Activated CD8-positive, alpha-beta memory T cell treated with anti-CD3 and anti-CD28 coated beads, Interleukin-2, amount 50 U/mL, for 24 hours (primary cell): ENCODE results near the gene TMEM8B.
"Not testable (repeated sequence)": the region's sequence is repeated elsewhere in the genome, so short reads cannot be mapped to it uniquely, and the experiment has no call there.

Source experiments
- DNase-seq: peaks from one replicate; pipeline ENCODE4 v3.0.0-alpha.2; 2020; ENCODE audit errors: extremely low read depth

The TMEM8B gene

DNA sequence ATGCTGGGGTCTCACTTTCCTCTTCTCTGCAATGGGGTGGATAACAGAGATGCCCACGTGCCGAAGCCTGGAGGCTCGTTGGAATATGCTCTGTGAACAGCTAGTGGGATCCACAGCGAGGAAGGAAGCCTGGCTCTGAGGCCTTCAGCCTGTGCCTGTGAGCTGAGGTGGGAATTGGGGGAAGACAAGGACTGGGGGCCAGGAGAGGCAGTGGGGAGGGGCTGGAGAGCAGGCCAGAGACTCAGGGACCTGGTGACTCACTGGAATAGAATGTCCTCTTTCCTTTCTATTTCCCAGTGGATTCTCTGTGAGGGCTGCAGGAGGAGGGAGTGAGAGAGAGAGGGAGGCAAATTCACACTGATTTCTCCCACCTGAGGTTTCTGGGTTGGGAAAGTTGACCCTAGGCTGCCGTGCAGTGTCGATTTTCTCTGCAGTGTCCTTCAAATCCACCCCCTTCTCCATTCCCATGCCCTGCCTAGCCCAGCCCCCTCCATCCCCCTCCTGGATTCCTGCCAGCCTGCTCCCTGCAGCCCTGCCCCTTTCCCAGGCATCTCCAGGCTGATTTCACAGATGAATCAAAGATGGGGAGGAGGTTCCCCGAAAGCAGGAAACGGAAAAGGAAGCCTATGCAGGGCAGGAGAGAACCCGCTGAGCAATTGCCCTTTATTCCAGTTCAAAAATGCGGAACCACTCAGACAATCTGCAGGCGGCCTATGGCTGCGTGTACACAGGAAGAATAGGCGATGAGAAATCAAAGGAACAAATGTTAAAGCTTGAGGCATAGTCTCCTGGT, 78.9 kb downstream of the TMEM8B start:
- DNase-seq, result no peak

DNA sequence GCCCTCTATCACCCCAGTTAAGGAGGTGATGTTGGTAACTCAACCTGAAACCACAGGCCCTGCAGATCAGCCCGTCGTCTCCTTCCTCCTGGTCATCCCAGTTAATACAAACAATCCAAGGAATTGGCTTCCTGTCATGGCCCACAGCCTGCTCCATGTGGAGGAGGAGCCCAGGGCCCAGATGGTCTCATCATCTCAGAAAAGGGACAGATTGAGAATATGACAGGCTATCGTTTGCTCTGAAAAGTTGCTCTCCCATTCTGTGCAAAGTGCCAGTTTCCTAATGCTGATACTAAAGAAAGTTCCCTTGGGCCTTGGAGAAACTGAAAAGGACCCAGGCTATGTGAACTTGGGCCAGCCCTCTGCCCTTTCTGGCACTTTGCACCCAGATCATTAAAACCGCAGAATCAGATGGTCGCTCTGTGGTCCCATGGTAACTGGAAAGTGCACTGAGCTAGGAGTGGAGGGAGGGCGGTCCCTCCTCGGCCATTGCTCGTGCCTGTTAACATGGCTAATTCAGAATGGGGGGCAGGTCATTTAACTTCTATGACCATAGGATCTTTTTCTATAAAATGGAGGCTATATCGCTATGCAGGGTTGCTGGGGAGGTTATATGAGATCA, 79.6 kb downstream of the TMEM8B start:
- DNase-seq, result no peak

DNA sequence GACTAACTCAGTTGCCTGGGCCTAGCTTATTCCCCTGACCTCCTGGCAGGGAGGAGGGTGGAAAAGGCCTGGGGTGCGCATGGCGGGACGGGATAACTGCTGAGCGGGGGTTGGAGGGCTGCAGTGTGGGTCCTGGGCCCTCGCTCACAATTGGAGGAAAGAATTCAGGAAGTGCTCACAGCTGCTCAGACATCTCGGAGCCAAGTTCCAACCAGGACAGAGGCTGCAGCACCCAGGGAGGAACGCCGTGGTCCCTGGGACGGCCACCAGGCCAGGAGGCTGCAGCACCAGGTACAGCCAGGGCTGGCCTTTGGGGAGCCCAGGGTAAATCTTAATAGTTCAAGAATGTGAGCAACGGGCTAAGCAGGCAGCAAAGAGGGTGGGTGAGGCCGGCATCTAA, 80.2 kb downstream of the TMEM8B start, which contains the start of gene SPAAR:
SPAAR (plus strand) TSS at position 217 of the 400 bp plus-strand sequence. CDS start 974 bp downstream, outside the sequence.
- no peak for DNase-seq

DNA sequence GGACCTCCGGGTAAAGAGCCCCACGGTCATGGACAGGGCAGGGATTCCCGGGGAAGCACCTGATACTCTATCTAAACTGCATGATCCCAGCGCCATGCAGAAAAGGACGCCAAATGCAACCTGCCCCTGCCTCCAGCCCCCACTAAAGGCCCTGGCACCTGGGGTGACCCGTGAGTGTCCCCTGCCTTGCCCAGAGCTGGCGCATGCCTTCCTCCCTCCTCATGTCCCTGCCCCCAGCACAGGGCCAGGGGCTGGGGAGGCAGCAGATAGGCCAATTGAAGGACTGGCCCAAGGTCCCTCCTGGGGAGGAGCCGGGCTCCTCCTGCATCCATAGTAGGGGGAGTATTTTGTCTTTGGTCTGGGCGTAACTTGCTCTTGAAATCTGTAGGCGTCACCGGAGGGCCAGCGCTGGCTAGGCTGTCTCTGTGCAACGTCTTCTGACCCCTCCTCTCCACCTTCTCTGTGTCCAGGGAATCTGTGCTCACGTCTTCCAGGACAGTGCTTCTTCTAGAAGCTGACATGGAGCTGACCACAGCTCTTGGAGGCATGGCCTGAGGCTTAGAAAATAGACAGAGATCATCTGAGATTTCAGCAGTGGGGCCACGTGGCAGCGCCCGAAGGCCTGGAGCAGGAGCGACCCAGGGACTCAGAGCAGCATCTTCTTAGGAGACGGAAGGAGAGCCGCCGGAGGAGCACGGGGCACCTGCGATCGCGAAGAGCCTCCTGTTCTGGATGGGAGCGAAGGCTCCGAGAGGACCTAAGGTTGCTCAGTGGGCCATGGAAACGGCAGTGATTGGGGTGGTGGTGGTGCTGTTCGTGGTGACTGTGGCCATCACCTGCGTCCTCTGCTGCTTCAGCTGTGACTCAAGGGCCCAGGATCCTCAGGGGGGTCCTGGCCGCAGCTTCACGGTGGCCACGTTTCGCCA, 80.9 kb downstream of the TMEM8B start:
- no peak for DNase-seq

DNA sequence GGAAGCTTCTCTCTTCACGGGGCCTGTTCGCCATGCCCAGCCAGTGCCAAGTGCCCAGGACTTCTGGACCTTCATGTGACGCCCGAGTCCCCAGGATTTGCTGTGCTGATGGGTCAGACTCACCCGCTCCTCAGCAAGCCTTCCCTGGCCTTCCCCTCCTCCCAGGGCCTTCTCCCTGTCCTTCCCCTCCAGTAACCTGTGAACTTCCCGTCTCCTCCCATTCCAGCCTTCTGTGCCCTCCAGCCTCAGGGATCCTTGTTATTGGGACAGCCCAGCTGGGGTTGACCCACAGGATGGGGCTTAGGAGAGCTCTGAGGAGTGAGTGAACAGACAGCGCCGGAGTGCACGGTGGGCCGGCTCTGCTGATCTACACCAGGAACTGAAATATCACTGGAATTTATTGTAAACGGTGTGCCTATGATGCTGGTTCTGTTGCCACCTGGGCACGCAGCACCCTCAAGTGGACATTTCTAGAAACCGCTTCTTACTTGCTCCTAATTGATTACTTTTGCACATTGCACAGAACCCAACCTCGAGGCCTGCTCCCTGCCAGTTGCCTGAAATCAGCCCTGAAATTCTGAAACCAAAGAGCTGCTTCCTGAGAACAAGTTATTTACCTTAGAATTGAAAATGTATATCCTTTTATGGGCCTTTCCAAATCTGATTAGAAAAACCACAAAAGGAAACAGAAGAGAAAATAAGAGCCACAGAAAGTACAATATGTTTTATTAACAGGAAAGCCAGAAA, 81.8 kb downstream of the TMEM8B start:
- no peak for DNase-seq

DNA sequence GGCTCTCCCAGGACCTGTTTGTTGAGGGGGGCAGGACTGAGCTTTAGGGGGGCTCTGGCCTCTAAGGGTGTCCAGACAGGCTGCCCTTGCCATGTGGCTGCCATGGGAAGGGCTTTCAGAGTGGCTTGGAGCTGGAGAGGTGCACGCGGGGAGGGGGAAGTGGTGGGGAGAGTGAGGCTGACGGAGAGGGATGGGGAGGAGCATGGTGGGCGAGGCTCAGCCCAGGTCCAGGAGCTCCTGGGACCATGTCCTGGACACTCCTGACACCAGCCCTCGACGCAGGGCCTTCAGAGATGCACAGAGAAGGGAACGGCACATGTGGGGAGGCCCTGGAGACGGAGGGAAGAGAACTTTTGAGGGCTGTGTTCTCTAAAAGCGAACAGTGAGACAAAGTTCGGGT, 82.7 kb downstream of the TMEM8B start:
- no peak for DNase-seq

DNA sequence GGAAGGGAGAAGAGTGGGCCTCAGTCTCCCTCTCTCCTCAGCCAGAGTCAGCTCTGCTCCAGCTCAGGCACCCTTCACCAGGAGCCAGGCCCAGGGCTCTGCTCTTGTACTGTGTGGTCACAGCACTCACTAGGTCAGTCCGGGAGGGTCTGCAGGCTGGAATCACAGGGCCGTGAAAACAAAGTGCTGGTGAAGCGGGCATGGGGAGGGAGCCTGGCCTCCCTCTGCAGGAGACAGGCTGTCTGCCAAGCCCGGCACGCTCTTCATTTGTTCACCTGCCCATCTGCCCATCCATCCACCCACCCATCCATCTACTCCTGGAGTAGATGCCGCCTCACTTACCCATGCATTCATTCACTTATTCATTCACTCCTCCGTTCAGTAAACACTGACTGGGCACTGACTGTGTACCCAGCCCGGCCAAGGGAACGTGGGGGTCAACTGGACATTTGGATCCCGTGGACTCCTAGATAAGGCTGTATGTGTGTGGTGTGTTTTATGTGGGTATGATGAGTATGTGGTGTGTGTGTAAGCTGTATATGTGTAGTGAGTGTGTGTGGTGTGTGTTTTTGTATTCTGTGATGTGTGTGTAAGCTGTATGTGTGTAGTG, 83.9 kb downstream of the TMEM8B start:
- DNase-seq, result no peak

DNA sequence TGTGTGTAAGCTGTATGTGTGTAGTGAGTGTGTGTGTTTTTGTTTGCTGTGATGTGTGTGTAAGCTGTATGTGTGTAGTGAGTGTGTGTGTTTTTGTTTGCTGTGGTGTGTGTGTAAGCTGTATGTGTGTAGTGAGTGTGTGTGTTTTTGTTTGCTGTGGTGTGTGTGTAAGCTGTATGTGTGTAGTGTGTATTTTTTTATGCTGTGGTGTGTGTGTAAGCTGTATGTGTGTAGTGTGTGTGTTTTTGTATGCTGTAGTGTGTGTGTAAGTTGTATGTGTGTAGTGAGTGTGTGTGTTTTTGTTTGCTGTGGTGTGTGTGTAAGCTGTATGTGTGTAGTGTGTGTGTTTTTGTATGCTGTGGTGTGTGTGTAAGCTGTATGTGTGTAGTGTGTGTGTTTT, 84.4 kb downstream of the TMEM8B start:
- not testable (repeated sequence) for DNase-seq

DNA sequence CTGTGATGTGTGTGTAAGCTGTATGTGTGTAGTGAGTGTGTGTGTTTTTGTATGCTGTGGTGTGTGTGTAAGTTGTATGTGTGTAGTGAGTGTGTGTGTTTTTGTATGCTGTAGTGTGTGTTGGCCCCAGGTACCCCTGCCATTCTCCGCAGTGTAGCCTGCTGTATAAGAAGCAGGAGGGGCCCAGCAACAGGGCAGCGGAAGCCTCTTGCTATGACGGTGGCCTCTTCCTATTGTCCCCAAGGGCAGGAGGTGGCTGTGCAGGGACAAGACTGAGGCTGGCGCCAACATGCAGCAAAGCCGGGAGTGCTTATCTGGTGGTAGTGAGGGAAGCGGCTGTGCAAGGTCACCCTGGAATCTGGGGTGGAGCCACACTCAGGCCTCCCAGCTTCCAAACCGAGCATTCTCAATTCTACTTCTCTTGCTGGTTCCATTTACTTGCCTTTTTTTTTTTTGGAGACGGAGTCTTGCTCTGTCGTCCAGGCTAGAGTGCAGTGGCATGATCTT, 85.3 kb downstream of the TMEM8B start:
- no peak for DNase-seq
